ENCODE data around the gene RAB9A.

The RAB9A gene

DNA sequence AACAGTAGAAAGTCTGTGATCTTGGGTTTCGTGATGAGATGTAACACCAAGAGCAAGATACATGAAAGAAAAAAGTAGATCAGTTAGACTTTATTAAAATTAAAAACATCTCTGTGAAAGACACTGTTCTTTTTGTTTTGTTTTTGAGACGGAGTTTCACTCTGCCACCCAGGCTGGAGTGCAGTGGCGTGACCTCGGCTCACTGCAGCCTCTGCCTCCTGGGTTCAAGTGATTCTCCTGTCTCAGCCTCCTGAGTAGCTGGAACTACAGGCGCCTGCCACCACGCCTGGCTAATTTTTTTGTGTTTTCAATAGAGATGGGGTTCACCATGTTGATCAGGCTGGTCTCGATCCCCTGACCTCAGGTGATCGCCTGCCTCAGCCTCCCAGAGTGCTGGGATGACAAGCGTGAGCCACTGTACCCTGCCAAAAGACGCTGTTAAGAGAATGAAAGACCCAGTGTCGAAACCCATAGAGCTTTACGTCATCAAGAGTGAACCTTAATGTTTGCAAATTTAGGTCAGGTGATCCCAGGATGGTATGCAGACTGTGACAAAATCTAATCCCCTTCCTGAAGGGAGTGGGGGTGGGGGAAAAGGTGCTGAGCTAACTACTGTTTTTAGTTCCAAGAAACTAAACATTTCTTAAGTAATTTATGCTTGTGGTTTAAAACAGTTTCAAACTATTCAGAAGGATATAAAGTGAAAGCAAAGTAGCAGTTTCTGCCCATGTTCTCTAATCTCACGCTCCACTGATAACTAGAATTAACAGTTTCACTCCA lies 53.7 kb downstream of the RAB9A start:
- H3K4me3 ChIP-seq (replicated peaks; ENCODE audit: low read depth, low read length) = no peak overlapping the region
- no peak for DNase-seq (ENCODE audit: extremely low read depth, low read depth)
- no peak for TF ChIP-seq CTCF (IDR thresholded peaks at IDR 0.05; ENCODE audit: low read depth, low read length, missing control alignments)

GRCh38 chrX:13747836-13748235 lies 58.9 kb downstream of the RAB9A start:
- peak; percentile 11 for DNase-seq (ENCODE audit: extremely low read depth, low read depth)
- peak; percentile 50 for TF ChIP-seq CTCF (IDR thresholded peaks at IDR 0.05; ENCODE audit: low read depth, low read length, missing control alignments)

GRCh38 chrX:13748486-13748885 lies 59.6 kb downstream of the RAB9A start:
- no peak for DNase-seq (ENCODE audit: extremely low read depth, low read depth)
- no peak overlapping the region for H3K4me3 ChIP-seq (replicated peaks; ENCODE audit: low read depth, low read length)
- no peak for TF ChIP-seq CTCF (IDR thresholded peaks at IDR 0.05; ENCODE audit: low read depth, low read length, missing control alignments)

More at GRCh38 chrX:13747836-13748235, 58.9 kb downstream of the RAB9A start:
- no peak overlapping the region for H3K4me3 ChIP-seq (replicated peaks; ENCODE audit: low read depth, low read length)

DNA sequence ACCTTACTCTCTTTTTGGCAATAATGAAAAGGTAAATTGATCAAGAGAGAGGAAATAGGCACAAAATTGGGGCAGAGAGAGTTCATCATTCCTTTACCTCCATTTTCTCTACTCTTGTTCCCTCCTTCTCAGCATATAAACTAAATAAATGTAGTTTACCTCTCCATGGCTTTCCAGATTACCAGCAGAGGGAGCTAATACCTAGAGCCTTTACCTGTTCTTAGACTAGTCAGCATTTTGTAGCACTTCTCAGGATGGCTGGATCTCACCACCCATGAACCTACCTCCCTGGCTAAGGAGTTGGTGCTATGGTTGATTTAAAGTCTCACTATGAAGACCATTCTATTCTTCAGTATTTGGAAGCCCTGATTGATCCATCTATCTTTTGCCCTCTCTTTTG lies 61.3 kb downstream of the RAB9A start:
- no peak for DNase-seq (ENCODE audit: extremely low read depth, low read depth)
- H3K4me3 ChIP-seq (replicated peaks; ENCODE audit: low read depth, low read length) = no peak overlapping the region
- TF ChIP-seq CTCF (IDR thresholded peaks at IDR 0.05; ENCODE audit: low read depth, low read length, missing control alignments) = peak; percentile 45

DNA sequence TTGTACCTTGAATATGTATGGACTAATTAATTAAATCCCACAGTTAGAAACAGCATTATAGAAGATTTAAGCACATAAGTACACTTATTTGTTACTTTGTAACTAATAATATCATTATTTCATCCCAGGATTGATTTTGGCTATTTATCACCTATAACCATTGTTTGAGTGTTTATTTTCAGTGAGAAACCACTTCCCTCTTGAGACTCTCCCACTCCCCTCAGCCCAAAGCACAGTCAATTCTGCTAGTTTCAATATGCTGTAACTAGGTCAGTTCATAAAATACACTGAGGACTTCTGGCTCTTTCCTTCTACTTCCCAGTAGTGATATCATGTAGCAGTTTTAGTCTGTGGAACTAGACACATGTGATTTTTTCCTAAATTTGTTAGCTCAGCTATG lies 61.9 kb downstream of the RAB9A start:
- DNase-seq (ENCODE audit: extremely low read depth, low read depth) = no peak
- TF ChIP-seq CTCF (IDR thresholded peaks at IDR 0.05; ENCODE audit: low read depth, low read length, missing control alignments) = no peak
- no peak overlapping the region for H3K4me3 ChIP-seq (replicated peaks; ENCODE audit: low read depth, low read length)

DNA sequence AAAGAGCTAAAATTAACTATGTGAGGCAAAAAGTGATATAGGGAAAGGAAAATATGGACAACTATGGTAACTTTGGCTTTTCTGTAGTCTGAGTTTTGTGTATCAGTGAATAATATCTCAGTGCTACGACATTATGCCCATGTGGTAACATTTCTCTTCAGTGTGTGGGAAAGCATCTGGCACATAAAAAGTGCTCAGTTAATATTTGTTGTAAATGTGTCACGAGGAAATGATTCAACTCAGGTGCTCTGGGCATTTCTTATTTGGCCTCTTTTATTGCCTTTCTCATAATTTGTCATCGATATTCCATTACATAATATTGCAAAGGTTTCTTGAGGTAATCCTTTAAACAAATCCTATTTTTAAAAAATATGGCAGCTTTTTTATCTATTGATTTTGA lies 63.2 kb downstream of the RAB9A start:
- H3K4me3 ChIP-seq (replicated peaks; ENCODE audit: low read depth, low read length) = no peak overlapping the region
- no peak for TF ChIP-seq CTCF (IDR thresholded peaks at IDR 0.05; ENCODE audit: low read depth, low read length, missing control alignments)
- no peak for DNase-seq (ENCODE audit: extremely low read depth, low read depth)

DNA sequence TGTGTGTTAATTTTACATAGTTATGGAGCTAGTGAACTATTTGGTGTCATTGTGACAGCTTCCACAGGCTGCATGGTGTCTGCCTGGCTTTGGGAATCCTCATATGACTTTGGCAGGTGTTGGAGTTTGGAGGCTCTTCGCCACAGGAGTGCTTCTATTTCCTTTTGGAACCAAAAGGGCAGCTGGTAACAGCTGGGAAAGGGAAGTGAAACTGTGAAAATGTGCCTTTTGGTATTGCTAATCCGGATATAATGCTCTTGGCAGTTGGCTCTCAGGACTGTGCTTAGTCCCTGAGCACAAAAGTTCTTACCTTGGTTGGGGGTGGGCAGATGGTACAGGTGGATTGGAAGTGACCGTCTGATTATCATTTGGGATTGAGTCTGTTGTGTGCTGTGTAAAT lies 63.7 kb downstream of the RAB9A start:
- no peak for TF ChIP-seq CTCF (IDR thresholded peaks at IDR 0.05; ENCODE audit: low read depth, low read length, missing control alignments)
- no peak for DNase-seq (ENCODE audit: extremely low read depth, low read depth)
- H3K4me3 ChIP-seq (replicated peaks; ENCODE audit: low read depth, low read length) = no peak overlapping the region
